ENCODE results near the gene TBC1D22A. TPM values are rescaled to one million over a fixed set of nuclear protein-coding genes. Genes with fewer than 3 reads are reported as not detected.

TBC1D22A gene
- total and polyA plus RNA-seq, 2 donors (not counting 3 experiments of a cell fraction or from before 2014, with no cell fraction given) = 26.1 to 32.4 TPM

DNA sequence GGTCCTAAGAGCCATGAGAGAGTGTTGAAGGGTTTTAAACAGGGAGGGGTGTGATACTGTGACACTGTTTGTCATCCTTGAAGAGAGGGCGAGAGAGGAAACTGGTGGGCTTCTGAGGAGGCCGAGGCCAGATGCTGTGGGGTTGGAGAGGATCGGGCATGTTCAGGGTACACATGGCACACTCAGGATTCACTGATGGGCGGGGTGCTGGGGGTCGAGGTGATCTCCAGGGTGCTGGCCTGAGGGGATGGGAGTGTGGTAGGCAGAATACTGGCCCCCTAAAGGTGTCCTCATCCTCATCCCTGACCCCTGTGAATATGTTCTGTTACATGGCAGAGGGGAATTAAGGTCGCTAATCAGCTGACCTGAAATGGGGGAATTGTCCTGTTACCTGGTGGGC, 7.3 kb downstream of the TBC1D22A start:
- TF ChIP-seq, protein P1, sequence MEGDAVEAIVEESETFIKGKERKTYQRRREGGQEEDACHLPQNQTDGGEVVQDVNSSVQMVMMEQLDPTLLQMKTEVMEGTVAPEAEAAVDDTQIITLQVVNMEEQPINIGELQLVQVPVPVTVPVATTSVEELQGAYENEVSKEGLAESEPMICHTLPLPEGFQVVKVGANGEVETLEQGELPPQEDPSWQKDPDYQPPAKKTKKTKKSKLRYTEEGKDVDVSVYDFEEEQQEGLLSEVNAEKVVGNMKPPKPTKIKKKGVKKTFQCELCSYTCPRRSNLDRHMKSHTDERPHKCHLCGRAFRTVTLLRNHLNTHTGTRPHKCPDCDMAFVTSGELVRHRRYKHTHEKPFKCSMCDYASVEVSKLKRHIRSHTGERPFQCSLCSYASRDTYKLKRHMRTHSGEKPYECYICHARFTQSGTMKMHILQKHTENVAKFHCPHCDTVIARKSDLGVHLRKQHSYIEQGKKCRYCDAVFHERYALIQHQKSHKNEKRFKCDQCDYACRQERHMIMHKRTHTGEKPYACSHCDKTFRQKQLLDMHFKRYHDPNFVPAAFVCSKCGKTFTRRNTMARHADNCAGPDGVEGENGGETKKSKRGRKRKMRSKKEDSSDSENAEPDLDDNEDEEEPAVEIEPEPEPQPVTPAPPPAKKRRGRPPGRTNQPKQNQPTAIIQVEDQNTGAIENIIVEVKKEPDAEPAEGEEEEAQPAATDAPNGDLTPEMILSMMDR (IDR thresholded peaks at IDR 0.05; ENCODE audit: extremely low read depth in 1 of 2, insufficient read depth in 1 of 2, low read depth in 1 of 2, low read length in 2 of 2) = no peak
- TF ChIP-seq GATA2 (IDR thresholded peaks at IDR 0.05; ENCODE audit: insufficient read depth, insufficient read length, low read depth, low read length) = no peak
- no peak for TF ChIP-seq POLR2A (IDR thresholded peaks at IDR 0.05; ENCODE audit: low read depth, low read length)
- TF ChIP-seq MYC (IDR thresholded peaks at IDR 0.05; ENCODE audit: low read depth, low read length) = no peak
- TF ChIP-seq POLR2AphosphoS5 (IDR thresholded peaks at IDR 0.05; ENCODE audit: insufficient read depth, low read depth, low read length) = no peak
- no peak for TF ChIP-seq EZH2 (IDR thresholded peaks at IDR 0.05; ENCODE audit: borderline replicate concordance, low read depth, low read length, severe bottlenecking)
- TF ChIP-seq FOS (IDR thresholded peaks at IDR 0.05; ENCODE audit: borderline replicate concordance, insufficient read depth, low read length) = no peak
- TF ChIP-seq JUN (IDR thresholded peaks at IDR 0.05; ENCODE audit: borderline replicate concordance, insufficient read depth, insufficient read length, low read depth) = no peak
- TF ChIP-seq, protein P2, sequence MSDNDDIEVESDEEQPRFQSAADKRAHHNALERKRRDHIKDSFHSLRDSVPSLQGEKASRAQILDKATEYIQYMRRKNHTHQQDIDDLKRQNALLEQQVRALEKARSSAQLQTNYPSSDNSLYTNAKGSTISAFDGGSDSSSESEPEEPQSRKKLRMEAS (IDR thresholded peaks at IDR 0.05; ENCODE audit: insufficient read depth, insufficient read length) = no peak
- DNase-seq (ENCODE audit: low read depth, low spot score) = no peak
- FAIRE-seq = no peak
- Histone ChIP-seq H3K4me1 (ENCODE audit: control insufficient read depth, extremely low read depth, insufficient read depth, low read length) (peaks cover 18% of the 10 kb centered on the region), H3K79me2 (ENCODE audit: control insufficient read depth, insufficient read depth, low read length) (peaks cover 48% of the 10 kb centered on the region), H3K9me1 (replicated peaks; ENCODE audit: control insufficient read depth, extremely low read depth, insufficient read depth, low read length) (no peaks in the 10 kb centered on the region), H2AFZ (ENCODE audit: low read depth, low read length) (no peak overlapping the region), H3K4me2 (ENCODE audit: insufficient read depth, low read length) (no peak overlapping the region), H3K9ac (replicated peaks; ENCODE audit: extremely low read depth, insufficient read depth, low read length) (no peak overlapping the region), H3K36me3 (ENCODE audit: control insufficient read depth in 2 of 2, extremely low read depth in 1 of 2, insufficient read depth in 2 of 2, low read length in 2 of 2) (peaks cover 0 to 2% of the 10 kb centered on the region in 2 experiments), H3K27me3 (ENCODE audit: control insufficient read depth in 2 of 2, insufficient read depth in 2 of 2, low read length in 2 of 2) (no peaks in the 10 kb centered on the region), H3K4me3 (replicated peaks in 1 of 3; ENCODE audit: insufficient read depth in 1 of 3, low read depth in 1 of 3, low read length in 3 of 3) (no peak overlapping the region), H4K20me1 (replicated peaks; ENCODE audit: control insufficient read depth, extremely low read depth, insufficient read depth, low read length) (no peaks in the 10 kb centered on the region), H3K27ac (ENCODE audit: insufficient read depth, low read depth, low read length) (no peak overlapping the region), H3K9me3 (replicated peaks; ENCODE audit: control insufficient read depth, insufficient read depth, low read length) (no peaks in the 10 kb centered on the region)
- no TSS peak for BruUV-seq (replicated peaks)
- CTCF ChIA-PET = interaction anchor here (3.7 kb wide), 1 partner anchor 11 kb away, joined by 12 read pairs; no protein-coding TSS in a partner anchor
- POLR2A ChIA-PET = no interaction called here
- dilution Hi-C loops (cut with MboI; ENCODE audit: extremely low pct_ligation_motif_present, low sequenced_read_pairs) (no loop called here), intact Hi-C loops (cut with micrococcal nuclease) (no loop called here)
